Measurements from ENCODE around the gene FBXL3. TPM values are rescaled to one million over a fixed set of nuclear protein-coding genes. Genes with fewer than 3 reads are reported as not detected.

The FBXL3 gene
- total and polyA plus RNA-seq, 9 donors = 38.0 to 94.4 (median 54.9) TPM

DNA sequence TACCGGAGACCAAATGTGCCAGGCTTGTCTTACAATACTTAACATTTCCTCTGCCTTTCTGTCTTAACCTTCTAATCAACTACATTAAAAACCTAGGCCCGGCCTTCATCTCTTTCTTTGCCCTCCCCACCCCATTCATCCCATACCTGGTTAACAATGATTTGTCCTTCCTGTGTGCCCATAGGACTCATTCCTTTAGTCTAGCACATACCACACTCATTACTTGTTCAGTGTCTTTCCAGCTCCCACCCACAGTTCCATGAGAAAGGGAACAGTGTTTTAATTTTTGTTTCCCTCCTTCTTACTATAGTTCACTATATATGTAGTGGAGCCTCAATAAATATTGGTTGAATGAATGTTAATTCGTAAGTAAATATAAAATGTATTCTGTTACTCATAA is 32.7 kb downstream of the FBXL3 start:
- DNase-seq = no peak
- whole genome bisulfite sequencing, 3 donors = 90 to 96% (median 94%) methylated on average over 3 of the region's 3 CpGs
- TF ChIP-seq POLR2A (IDR thresholded peaks at IDR 0.05) (no peak), EP300 (IDR thresholded peaks at IDR 0.05) (no peak), CTCF (IDR thresholded peaks at IDR 0.05) (no peak)
- no peaks in the 10 kb centered on the region for H3K36me3 ChIP-seq
- H3K27me3 ChIP-seq = no peaks in the 10 kb centered on the region
- peaks cover 9% of the 10 kb centered on the region for H3K4me1 ChIP-seq (ENCODE audit: insufficient read depth)
- intact Hi-C loops (cut with DNase I) = loop anchor here in 1 of 4 donors (5.0 kb wide), 1 partner anchor 33 kb away; the partner anchor contains the start of gene FBXL3
- no peaks in the 10 kb centered on the region for H3K9me3 ChIP-seq
- no peak overlapping the region for H3K27ac ChIP-seq
- no peak overlapping the region for H3K4me3 ChIP-seq

DNA sequence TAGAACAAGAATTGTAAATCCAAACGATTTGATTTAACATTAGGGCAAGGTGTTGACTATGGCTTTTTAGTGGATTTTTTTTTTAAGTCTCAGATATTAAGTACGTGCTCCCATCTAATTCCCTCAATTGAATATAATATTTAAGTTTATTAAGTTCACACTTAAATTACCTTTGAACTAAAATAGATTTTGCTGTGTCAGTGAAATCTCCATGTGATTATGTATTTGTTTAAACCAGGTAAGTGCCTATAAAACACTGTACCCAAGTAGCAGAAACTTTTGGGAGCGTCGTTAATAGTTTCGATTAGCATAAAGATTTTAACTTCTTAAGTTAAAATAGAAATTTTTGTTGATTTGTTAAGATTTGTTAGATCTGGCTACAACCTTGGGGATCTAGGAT is 33.5 kb downstream of the FBXL3 start:
- Histone ChIP-seq H3K9me3 (no peaks in the 10 kb centered on the region), H3K4me3 (no peak overlapping the region), H3K27ac (peak overlapping the region in 1 of 2 donors; percentile 93), H3K4me1 (ENCODE audit: insufficient read depth) (peaks cover 9% of the 10 kb centered on the region), H3K27me3 (no peaks in the 10 kb centered on the region), H3K36me3 (no peaks in the 10 kb centered on the region)
- WGBS, 3 donors = 73 to 74% (median 73%) methylated on average over 5 of the region's 5 CpGs
- no peak for TF ChIP-seq EP300 (IDR thresholded peaks at IDR 0.05)
- intact Hi-C loops (cut with DNase I) = loop anchor here in 1 of 4 donors (5.0 kb wide), 1 partner anchor 34 kb away; the partner anchor contains the start of gene FBXL3
- DNase-seq = no peak

DNA sequence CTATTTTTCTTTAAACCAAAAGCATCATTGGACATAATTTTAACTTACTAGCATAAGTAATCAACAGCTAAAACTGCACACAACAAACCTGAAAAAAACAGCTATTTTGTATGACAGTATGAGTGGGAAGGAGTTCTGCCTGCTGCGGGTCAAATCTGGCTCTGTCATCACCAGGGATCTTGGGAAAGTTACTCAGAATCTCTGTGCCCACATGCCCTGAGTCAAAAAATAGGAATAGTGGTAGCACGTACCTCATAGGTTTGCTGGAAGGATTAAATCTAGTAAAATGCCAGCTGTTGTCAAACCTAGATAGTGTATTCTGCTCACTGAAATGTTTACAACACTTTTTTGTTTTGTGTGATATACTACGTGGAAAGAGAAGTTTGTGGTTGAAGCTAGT is 33.9 kb downstream of the FBXL3 start:
- Histone ChIP-seq H3K9me3 (no peaks in the 10 kb centered on the region), H3K4me3 (peak overlapping the region; percentile 88), H3K27ac (peak overlapping the region; percentile 93), H3K36me3 (no peaks in the 10 kb centered on the region), H3K27me3 (no peaks in the 10 kb centered on the region), H3K4me1 (ENCODE audit: insufficient read depth) (peaks cover 9% of the 10 kb centered on the region)
- WGBS, 3 donors = 10 to 21% (median 15%) methylated on average over 3 of the region's 3 CpGs
- TF ChIP-seq POLR2A (IDR thresholded peaks at IDR 0.05) (no peak), EP300 (IDR thresholded peaks at IDR 0.05) (no peak), CTCF (IDR thresholded peaks at IDR 0.05) (no peak)
- intact Hi-C loops (cut with DNase I) = loop anchor here in 1 of 4 donors (5.0 kb wide), 1 partner anchor 34 kb away; the partner anchor contains the start of gene FBXL3
- no peak for DNase-seq

DNA sequence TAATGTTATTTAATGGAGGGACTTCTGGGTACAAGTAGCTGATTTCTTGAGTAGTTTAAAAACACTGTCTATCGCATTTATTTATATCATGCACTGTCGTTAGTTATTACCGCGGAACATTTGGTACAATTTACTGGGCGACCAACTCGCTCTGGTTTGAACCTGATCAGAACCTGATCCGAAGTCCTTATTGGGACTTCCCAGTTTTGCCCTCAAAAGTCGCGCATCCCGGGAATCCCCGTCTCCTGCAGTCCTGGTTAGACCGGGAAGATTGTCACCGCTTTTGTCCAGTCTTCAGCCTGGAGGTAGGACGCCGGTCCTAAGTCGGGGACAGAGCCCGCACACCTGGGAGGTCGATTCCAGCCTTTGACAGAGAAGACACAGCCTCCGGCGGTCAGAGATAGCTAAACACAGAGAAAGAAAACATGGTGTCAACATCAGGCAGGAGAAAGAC is 34.4 kb downstream of the FBXL3 start:
- H3K9me3 ChIP-seq = no peaks in the 10 kb centered on the region
- H3K27ac ChIP-seq = peak overlapping the region; percentile 93
- H3K4me1 ChIP-seq (ENCODE audit: insufficient read depth) = peaks cover 9% of the 10 kb centered on the region
- no peaks in the 10 kb centered on the region for H3K27me3 ChIP-seq
- WGBS, 3 donors = 1% methylated on average over 20 of the region's 20 CpGs
- H3K36me3 ChIP-seq = no peaks in the 10 kb centered on the region
- no peak for TF ChIP-seq CTCF (IDR thresholded peaks at IDR 0.05)
- no peak for TF ChIP-seq POLR2A (IDR thresholded peaks at IDR 0.05)
- TF ChIP-seq EP300 (IDR thresholded peaks at IDR 0.05) = no peak
- intact Hi-C loops (cut with DNase I) = loop anchor here in 1 of 4 donors (5.0 kb wide), 1 partner anchor 35 kb away; the partner anchor contains the start of gene FBXL3
- H3K4me3 ChIP-seq = peak overlapping the region; percentile 88
- peak; percentile 25 to 47 (median 39) for DNase-seq

DNA sequence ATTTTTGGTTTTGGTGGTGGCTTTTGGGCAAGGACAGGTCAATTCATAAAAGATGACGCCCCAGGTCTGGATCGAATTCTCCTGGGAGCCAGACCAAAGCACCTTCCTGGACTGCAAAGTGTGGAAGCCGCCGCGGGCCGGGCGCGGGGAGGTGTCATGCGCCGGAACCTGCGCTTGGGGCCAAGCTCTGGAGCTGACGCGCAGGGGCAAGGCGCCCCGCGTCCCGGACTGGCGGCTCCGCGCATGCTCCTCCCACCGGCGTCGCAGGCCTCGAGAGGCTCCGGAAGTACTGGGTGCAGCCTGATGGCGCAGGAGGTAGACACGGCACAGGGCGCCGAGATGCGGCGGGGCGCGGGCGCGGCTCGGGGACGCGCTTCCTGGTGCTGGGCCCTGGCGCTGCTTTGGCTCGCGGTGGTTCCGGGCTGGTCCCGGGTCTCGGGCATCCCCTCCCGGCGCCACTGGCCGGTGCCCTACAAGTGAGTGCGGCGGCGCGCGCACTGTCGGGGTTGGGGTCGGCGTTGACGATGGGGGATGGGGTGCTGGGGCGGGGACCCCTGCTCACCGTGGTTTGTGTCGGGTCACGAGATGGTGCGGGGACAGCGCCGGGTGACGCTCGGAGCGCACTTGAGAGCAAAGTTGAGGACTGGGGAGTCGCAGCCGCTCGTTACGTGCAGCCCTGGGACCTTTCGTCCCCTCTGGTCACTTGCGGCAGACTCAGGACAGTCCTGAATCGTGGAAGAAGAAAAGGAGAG is 35.0 kb downstream of the FBXL3 start, which contains the start of gene CLN5:
Gene CLN5 (plus strand): TSS at position 286 of the 752 bp plus-strand sequence. CDS start 18 bp downstream, at position 304.
- H3K4me1 ChIP-seq (ENCODE audit: insufficient read depth) = peaks cover 9% of the 10 kb centered on the region
- peak within 1 kb of the TSS; percentile 88 for H3K4me3 ChIP-seq
- H3K27me3 ChIP-seq = no peaks in the 10 kb centered on the region
- WGBS, 3 donors = 0 to 2% (median 1%) methylated on average over 41 to 73 of the region's 73 CpGs
- TF ChIP-seq CTCF (IDR thresholded peaks at IDR 0.05) (peak in 2 of 3 donors; percentile 40 to 55), POLR2A (IDR thresholded peaks at IDR 0.05) (peak; percentile 96), EP300 (IDR thresholded peaks at IDR 0.05) (no peak)
- peak within 1 kb of the TSS; percentile 93 for H3K27ac ChIP-seq
- no peaks in the 10 kb centered on the region for H3K36me3 ChIP-seq
- peak; percentile 93 to 95 (median 94) for DNase-seq
- no peaks in the 10 kb centered on the region for H3K9me3 ChIP-seq
- intact Hi-C loops (cut with DNase I) = loop anchor here in 1 of 4 donors (5.0 kb wide), 1 partner anchor 35 kb away; the partner anchor contains the start of gene FBXL3

Measured in ovary (tissue), 9 donors.